B cell (primary cell): ENCODE results near the gene HOXB1. TPM values are rescaled to one million over a fixed set of nuclear protein-coding genes. Genes with fewer than 3 reads are reported as not detected.

ENCODE experiments used
- ATAC-seq: fragments of 200-7000 bp; cut with Tn5 transposase; one replicate; pipeline ENCODE4 v1.10.0; 2021; ENCODE audit warnings: low read depth, mild to moderate bottlenecking, moderate number of reproducible peaks, moderate library complexity
- CTCF ChIA-PET: fragments of 350-600 bp; sonication (Branson Sonifier 250); formaldehyde crosslinking; loops from one replicate; lab custom pipeline; 2021; ENCODE audit warnings: antibody characterized with exemption, inconsistent platforms; lab: Charles Lee
- POLR2A ChIA-PET: fragments of 350-600 bp; sonication (Branson Sonifier 250); formaldehyde crosslinking; loops from one replicate; lab custom pipeline; 2021; ENCODE audit warnings: antibody characterized with exemption; lab: Charles Lee
- DNase-seq: peaks from one replicate; pipeline ENCODE4 v3.0.0; 2013
- H2AFZ ChIP-seq: 2 replicates; pipeline ENCODE4 v1.6.1; 2012; ENCODE audit warnings: mild to moderate bottlenecking, low read depth, low read length; ENCODE audit not compliant: insufficient read depth, poor library complexity, severe bottlenecking
- H3K27ac ChIP-seq, 2 donors: 1 replicate in 1 of 2; 2 replicates in 1 of 2; pipeline ENCODE4 v1.5.1; 2012 to 2013; ENCODE audit warnings: low read length in 2 of 2, mild to moderate bottlenecking in 2 of 2, moderate library complexity in 1 of 2
- H3K27me3 ChIP-seq, 4 experiments: fragments of 200-600 bp in 1 of 4; sonication (generic) in 1 of 4; replicated peaks in 1 of 4; 1 replicate in 2 of 4; 2 replicates in 2 of 4; pipeline versions ENCODE4 v1.6.1 to v1.7.0; 2013 to 2016; ENCODE audit warnings: low read length in 3 of 4, mild to moderate bottlenecking in 2 of 4, mixed read lengths in 1 of 4, moderate library complexity in 1 of 4; ENCODE audit not compliant: insufficient read depth in 4 of 4, control insufficient read depth in 3 of 4; ENCODE audit errors: control extremely low read depth in 1 of 4
- H3K36me3 ChIP-seq, 2 experiments: replicated peaks in 1 of 2; 1 replicate in 1 of 2; 2 replicates in 1 of 2; pipeline versions ENCODE4 v1.6.1 to v1.7.1; 2013; ENCODE audit warnings: low read length in 1 of 2; ENCODE audit not compliant: insufficient read depth in 2 of 2, control insufficient read depth in 1 of 2; ENCODE audit errors: control extremely low read depth in 1 of 2, extremely low read depth in 1 of 2
- H3K4me1 ChIP-seq, 2 donors: fragments of 200-600 bp in 1 of 2; sonication (generic) in 1 of 2; 1 replicate in 1 of 2; 2 replicates in 1 of 2; pipeline versions ENCODE4 v1.5.1 to v1.6.1; 2013 to 2017; ENCODE audit warnings: low read length in 2 of 2; ENCODE audit not compliant: control insufficient read depth in 2 of 2, insufficient read depth in 2 of 2
- H3K4me2 ChIP-seq: replicated peaks from 2 replicates; pipeline ENCODE3; 2012; ENCODE audit warnings: mild to moderate bottlenecking, low read depth, low read length; ENCODE audit not compliant: poor library complexity, severe bottlenecking
- H3K4me3 ChIP-seq, 5 experiments: fragments of 200-600 bp in 1 of 5; sonication (generic) in 1 of 5; 1 replicate in 3 of 5; 2 replicates in 2 of 5; pipeline versions ENCODE4 v1.5.1 to v1.7.0; 2011 to 2016; ENCODE audit warnings: low read length in 4 of 5, mild to moderate bottlenecking in 4 of 5, low read depth in 2 of 5, control low read depth in 1 of 5, moderate library complexity in 1 of 5; ENCODE audit not compliant: insufficient read depth in 1 of 5; ENCODE audit errors: control extremely low read depth in 1 of 5, extremely low read depth in 1 of 5
- H3K79me2 ChIP-seq: fragments of 200-600 bp; sonication (generic); one replicate; pipeline ENCODE4 v1.6.0; 2016; ENCODE audit warnings: low read length; ENCODE audit not compliant: control insufficient read depth, insufficient read depth
- H3K9ac ChIP-seq: fragments of 200-600 bp; sonication (generic); 2 replicates; pipeline ENCODE4 v1.6.1; 2017; ENCODE audit warnings: mild to moderate bottlenecking, low read length, moderate library complexity
- H3K9me3 ChIP-seq, 3 donors: one replicate each; pipeline versions ENCODE4 v1.6.1 to v1.7.1; 2013; ENCODE audit warnings: low read length in 2 of 3; ENCODE audit not compliant: control insufficient read depth in 2 of 3, insufficient read depth in 1 of 3; ENCODE audit errors: control extremely low read depth in 1 of 3
- H4K20me1 ChIP-seq: 2 replicates; pipeline ENCODE4 v1.6.0; 2012; ENCODE audit warnings: mild to moderate bottlenecking, low read length; ENCODE audit not compliant: insufficient read depth, control insufficient read depth, poor library complexity, severe bottlenecking
- H3K27ac Mint-ChIP-seq: one replicate; pipeline ENCODE4 v1.8.0; 2021; ENCODE audit warnings: mixed read lengths
- H3K27me3 Mint-ChIP-seq: one replicate; pipeline ENCODE4 v1.8.0; 2021; ENCODE audit warnings: mixed read lengths
- H3K4me1 Mint-ChIP-seq: one replicate; pipeline ENCODE4 v1.8.0; 2021; ENCODE audit warnings: mixed read lengths
- H3K4me3 Mint-ChIP-seq: one replicate; pipeline ENCODE4 v1.8.0; 2021; ENCODE audit warnings: mixed read lengths
- H3K9me3 Mint-ChIP-seq: one replicate; pipeline ENCODE4 v1.8.0; 2022; ENCODE audit warnings: mixed read lengths; ENCODE audit not compliant: insufficient read depth
- EZH2 ChIP-seq: IDR thresholded peaks from 2 replicates; pipeline ENCODE4 v1.6.1; 2012; ENCODE audit warnings: borderline replicate concordance, low read depth, mild to moderate bottlenecking, moderate library complexity, low read length; ENCODE audit not compliant: insufficient read depth, poor library complexity, severe bottlenecking
- whole genome bisulfite sequencing: methylation state at CpG from one replicate; pipeline ENCODE4 v1.1.5; 2013; ENCODE audit warnings: missing lambda C conversion rate; ENCODE audit not compliant: insufficient coverage; 5-methylcytosine and 5-hydroxymethylcytosine counted together
- intact Hi-C: fragments of 100-400 bp; cut with micrococcal nuclease; formaldehyde crosslinking; loops from one replicate; pipeline ENCODE4 v1.10.0; 2022
- polyA plus RNA-seq: library from polyadenylated mRNA; depleted of rRNA; stranded (reverse); fragments of >200 nt; gene quantifications from 2 replicates; pipeline ENCODE4 v1.2.3, GENCODE V29; 2012
- total RNA-seq, 2 donors: library from RNA; stranded (reverse); fragments of 120-200 nt in 1 of 2; gene quantifications; 1 replicate in 1 of 2; 2 replicates in 1 of 2; pipeline versions ENCODE4 v1.2.3 to v1.2.4, GENCODE V29; 2013 to 2022
- TF ChIP-seq, protein P1 (sequence below): fragments of 200-600 bp; IDR thresholded peaks from one replicate; pipeline ENCODE4 v1.8.0; 2022; ENCODE audit warnings: antibody characterized with exemption, mild to moderate bottlenecking

HOXB1 gene
- total and polyA plus RNA-seq, 2 donors (not counting 1 experiment from before 2014, with no cell fraction given) = not detected

- CTCF ChIA-PET = interaction anchor here (0.7 kb wide), 2 partner anchors 212 to 301 kb away, joined by 3 read pairs; no protein-coding TSS in a partner anchor
- POLR2A ChIA-PET = no interaction called here
- H3K9ac ChIP-seq = no peak overlapping the region
- ATAC-seq (no peak), DNase-seq (no peak)
- 100% methylated on average over 8 of the region's 10 CpGs for WGBS
- H3K4me1 ChIP-seq = peaks cover 5 to 6% of the 10 kb centered on the region in 2 donors
- H3K4me3 Mint-ChIP-seq = no peak overlapping the region
- no peaks in the 10 kb centered on the region for H3K9me3 Mint-ChIP-seq
- no peaks in the 10 kb centered on the region for H4K20me1 ChIP-seq
- H3K27me3 Mint-ChIP-seq = peaks cover 19% of the 10 kb centered on the region
- no peaks in the 10 kb centered on the region for H3K79me2 ChIP-seq
- intact Hi-C loops = no loop called here
- peaks cover 9% of the 10 kb centered on the region for H3K4me1 Mint-ChIP-seq
- H3K27ac Mint-ChIP-seq = no peak overlapping the region
- no peak overlapping the region for H3K4me2 ChIP-seq
- H3K36me3 ChIP-seq = no peaks in the 10 kb centered on the region
- TF ChIP-seq, protein P1, sequence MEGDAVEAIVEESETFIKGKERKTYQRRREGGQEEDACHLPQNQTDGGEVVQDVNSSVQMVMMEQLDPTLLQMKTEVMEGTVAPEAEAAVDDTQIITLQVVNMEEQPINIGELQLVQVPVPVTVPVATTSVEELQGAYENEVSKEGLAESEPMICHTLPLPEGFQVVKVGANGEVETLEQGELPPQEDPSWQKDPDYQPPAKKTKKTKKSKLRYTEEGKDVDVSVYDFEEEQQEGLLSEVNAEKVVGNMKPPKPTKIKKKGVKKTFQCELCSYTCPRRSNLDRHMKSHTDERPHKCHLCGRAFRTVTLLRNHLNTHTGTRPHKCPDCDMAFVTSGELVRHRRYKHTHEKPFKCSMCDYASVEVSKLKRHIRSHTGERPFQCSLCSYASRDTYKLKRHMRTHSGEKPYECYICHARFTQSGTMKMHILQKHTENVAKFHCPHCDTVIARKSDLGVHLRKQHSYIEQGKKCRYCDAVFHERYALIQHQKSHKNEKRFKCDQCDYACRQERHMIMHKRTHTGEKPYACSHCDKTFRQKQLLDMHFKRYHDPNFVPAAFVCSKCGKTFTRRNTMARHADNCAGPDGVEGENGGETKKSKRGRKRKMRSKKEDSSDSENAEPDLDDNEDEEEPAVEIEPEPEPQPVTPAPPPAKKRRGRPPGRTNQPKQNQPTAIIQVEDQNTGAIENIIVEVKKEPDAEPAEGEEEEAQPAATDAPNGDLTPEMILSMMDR = no peak
- no peak for TF ChIP-seq EZH2
- H3K27me3 ChIP-seq = peaks cover 0 to 51% (median 19%) of the 10 kb centered on the region in 4 experiments
- no peak overlapping the region for H2AFZ ChIP-seq
- no peak overlapping the region for H3K27ac ChIP-seq
- peaks cover 0 to 3% (median 0%) of the 10 kb centered on the region in 3 donors for H3K9me3 ChIP-seq
- no peak overlapping the region for H3K4me3 ChIP-seq
Observed at GRCh38 chr17:48563867-48564187, 33.0 kb upstream of the HOXB1 start.

DNA sequence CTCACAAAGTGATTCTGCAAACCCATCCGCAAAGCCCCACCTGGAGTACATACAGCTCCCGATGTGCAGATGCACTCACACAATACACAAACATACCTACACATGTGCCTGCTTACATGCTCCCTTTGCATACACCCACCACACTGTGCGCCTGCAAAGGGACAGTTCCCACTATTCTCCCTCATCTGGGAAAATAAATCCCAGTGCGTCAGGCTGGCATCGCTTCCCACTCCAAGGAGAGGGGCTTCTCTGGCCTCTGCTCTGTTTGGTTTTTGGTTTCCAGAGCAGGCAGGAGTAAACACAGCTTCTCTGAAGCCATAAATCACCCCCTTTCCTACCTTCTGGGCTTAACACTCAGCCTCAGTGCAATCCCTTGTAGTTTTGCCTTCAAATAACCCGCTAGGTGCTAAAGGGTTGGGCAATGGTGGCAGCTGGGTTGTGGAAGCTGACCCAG lies 32.6 kb upstream of the HOXB1 start:
- Mint-ChIP-seq H3K27me3 (peaks cover 19% of the 10 kb centered on the region), H3K9me3 (no peaks in the 10 kb centered on the region), H3K4me3 (no peak overlapping the region), H3K27ac (no peak overlapping the region), H3K4me1 (peaks cover 6% of the 10 kb centered on the region)
- intact Hi-C loops = no loop called here
- peaks cover 1 to 2% of the 10 kb centered on the region in 2 donors for H3K4me1 ChIP-seq
- WGBS = 87% methylated on average over 3 of the region's 6 CpGs
- H3K27me3 ChIP-seq = peaks cover 0 to 47% (median 15%) of the 10 kb centered on the region in 4 experiments
- peaks cover 0 to 3% (median 0%) of the 10 kb centered on the region in 3 donors for H3K9me3 ChIP-seq
- TF ChIP-seq, protein P1 = no peak
- no peak for TF ChIP-seq EZH2
- H3K4me3 ChIP-seq = no peak overlapping the region
- ATAC-seq = no peak
- H4K20me1 ChIP-seq = no peaks in the 10 kb centered on the region
- H3K4me2 ChIP-seq = no peak overlapping the region
- no peaks in the 10 kb centered on the region for H3K79me2 ChIP-seq
- no peak overlapping the region for H2AFZ ChIP-seq
- POLR2A ChIA-PET = no interaction called here
- H3K36me3 ChIP-seq = no peaks in the 10 kb centered on the region
- DNase-seq = no peak
- CTCF ChIA-PET = interaction anchor here (0.6 to 0.7 kb wide), 3 partner anchors 79 to 301 kb away, joined by 3 read pairs; no protein-coding TSS in a partner anchor
- H3K9ac ChIP-seq = no peak overlapping the region
- H3K27ac ChIP-seq = no peak overlapping the region
